Natural killer cell treated with Interleukin-12 subunit alpha and Interleukin-12 subunit beta and Interleukin-15 and Interleukin-18, amount 100 ng/mL, for 72 hours (primary cell): ENCODE results near the gene RPIA. TPM values are rescaled to one million over a fixed set of nuclear protein-coding genes. Genes with fewer than 3 reads are reported as not detected.

Experiments
- ATAC-seq, 2 donors: fragments of 150-1000 bp; cut with Tn5 transposase in 1 of 2; sonication (Bioruptor Pico), chemical (Tn5 transposase) in 1 of 2; 2 replicates each; pipeline ENCODE4 v1.10.0; 2021
- DNase-seq: peaks from one replicate; pipeline ENCODE4 v3.0.0; 2022; ENCODE audit warnings: low spot score
- H3K27ac Mint-ChIP-seq, 2 donors: 1 replicate in 1 of 2; 2 replicates in 1 of 2; pipeline ENCODE4 v1.8.0; 2022; ENCODE audit warnings: mixed read lengths in 2 of 2, mild to moderate bottlenecking in 1 of 2, moderate library complexity in 1 of 2
- H3K27me3 Mint-ChIP-seq, 2 donors: 1 replicate in 1 of 2; 2 replicates in 1 of 2; pipeline ENCODE4 v1.8.0; 2022; ENCODE audit warnings: mixed read lengths in 2 of 2
- H3K36me3 Mint-ChIP-seq: one replicate; pipeline ENCODE4 v1.8.0; 2022; ENCODE audit warnings: mixed read lengths
- H3K4me1 Mint-ChIP-seq, 2 donors: 1 replicate in 1 of 2; 2 replicates in 1 of 2; pipeline ENCODE4 v1.8.0; 2022; ENCODE audit warnings: low read depth in 2 of 2, mixed read lengths in 2 of 2, mild to moderate bottlenecking in 1 of 2
- H3K4me3 Mint-ChIP-seq: one replicate; pipeline ENCODE4 v1.8.0; 2022; ENCODE audit warnings: mixed read lengths
- H3K9me3 Mint-ChIP-seq: 2 replicates; pipeline ENCODE4 v1.8.0; 2022; ENCODE audit warnings: mixed read lengths
- total RNA-seq, 2 donors: library from RNA; stranded (reverse); gene quantifications; one replicate each; pipeline ENCODE4 v1.2.3, GENCODE V29; 2022

Gene RPIA
- total RNA-seq, 2 donors from 2014 or later, result 44.6 to 53.5 TPM

DNA sequence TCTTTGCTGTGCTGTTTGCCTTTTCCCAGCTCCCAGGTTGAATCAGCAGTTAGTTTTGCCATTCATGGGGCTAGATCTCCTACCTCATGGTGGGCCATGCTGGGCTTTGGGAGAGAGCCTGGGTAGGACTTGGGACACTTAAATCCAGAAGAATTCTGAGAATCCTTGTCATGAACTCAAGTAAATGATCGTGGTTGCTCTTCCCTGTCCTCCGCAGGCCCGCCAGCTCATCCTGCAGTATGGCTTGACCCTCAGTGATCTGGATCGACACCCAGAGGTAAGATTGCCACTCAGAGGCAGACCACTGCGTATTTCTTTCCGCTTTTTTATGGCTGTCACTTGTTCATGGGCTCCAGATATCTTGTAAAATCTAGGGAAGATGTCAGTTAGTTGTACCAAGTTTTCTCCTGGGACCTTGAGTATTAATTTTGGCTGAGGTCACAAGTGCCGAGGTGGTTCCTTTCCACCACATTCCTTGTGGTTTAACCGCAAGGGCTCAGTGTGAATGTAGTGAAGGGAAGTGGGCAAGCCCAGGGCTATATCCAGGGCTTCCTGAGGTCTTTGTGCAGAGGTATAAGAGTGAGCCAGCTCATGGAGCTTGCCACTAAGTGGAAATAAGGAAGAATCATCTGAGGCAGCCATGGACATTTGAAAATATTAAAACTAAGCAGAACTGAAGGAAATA is 37.7 kb downstream of the RPIA start:
- H3K36me3 Mint-ChIP-seq, result peaks cover 4% of the 10 kb centered on the region
- no peaks in the 10 kb centered on the region for H3K27me3 Mint-ChIP-seq
- no peak for DNase-seq
- H3K4me3 Mint-ChIP-seq, result no peak overlapping the region
- no peak for ATAC-seq
- peaks cover 15 to 29% of the 10 kb centered on the region in 2 donors for H3K4me1 Mint-ChIP-seq
- H3K27ac Mint-ChIP-seq, result no peak overlapping the region
- no peaks in the 10 kb centered on the region for H3K9me3 Mint-ChIP-seq

DNA sequence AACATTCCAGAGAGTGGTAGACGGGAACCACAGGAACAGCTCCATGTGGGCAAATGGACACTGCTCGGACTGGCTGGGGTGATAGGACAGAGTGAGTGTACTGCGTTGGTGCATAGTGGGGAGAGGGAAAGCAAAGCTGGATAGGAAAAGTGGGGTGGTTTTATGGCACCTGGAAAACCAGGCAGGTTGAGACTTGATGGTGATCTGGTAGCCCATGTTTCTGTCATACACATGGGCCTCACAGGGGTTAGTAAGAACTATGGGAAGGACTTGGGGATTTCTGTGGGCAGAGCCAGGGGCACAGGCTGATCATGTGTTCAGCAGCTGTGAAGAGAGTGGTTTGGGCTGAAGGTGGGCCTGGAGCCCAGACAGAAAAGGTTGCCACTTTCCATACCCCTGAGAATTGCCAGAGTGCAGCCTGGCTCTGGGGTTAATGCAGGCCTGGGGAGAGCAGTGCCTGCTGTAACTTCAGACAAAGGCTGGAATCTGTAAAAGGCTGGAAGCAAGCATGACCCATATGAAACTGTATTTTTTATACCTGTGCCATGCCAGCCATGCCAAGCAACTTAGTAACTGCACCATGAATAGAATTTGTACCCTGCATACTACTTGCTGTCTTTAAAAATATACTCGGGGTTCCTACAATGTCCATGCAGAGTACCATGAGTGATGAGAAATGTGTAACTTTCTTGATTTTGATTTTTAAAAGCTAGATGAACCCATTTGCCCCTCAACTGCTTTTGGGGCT is 41.9 kb downstream of the RPIA start:
- Mint-ChIP-seq H3K4me1 (peaks cover 15 to 17% of the 10 kb centered on the region in 2 donors), H3K9me3 (no peaks in the 10 kb centered on the region), H3K4me3 (no peak overlapping the region), H3K27ac (peak overlapping the region in 1 of 2 donors; percentile 33), H3K36me3 (peaks cover 8% of the 10 kb centered on the region), H3K27me3 (no peaks in the 10 kb centered on the region)
- ATAC-seq, result no peak
- DNase-seq, result no peak

DNA sequence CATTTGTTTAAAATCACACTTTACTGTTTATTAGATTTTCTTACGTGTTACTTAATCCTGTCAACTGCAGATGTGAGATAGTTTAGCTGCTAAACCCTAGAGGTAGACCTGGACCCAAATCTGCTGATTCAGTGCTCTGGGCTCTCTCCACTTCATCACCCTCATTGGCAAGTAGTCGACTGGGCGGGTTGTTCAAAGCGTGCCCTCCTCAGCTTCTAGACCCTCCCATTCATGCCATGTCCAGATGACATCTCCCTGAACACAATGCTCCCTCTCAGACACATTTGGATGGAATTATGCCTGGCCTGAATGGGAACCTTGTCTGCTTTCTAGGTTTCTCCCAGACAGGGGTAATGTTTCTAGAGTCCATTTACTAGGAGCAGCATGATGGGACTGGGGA is 43.7 kb downstream of the RPIA start:
- Mint-ChIP-seq H3K4me1 (peaks cover 5 to 6% of the 10 kb centered on the region in 2 donors), H3K27me3 (no peaks in the 10 kb centered on the region), H3K36me3 (peaks cover 8% of the 10 kb centered on the region), H3K27ac (peak overlapping the region in 1 of 2 donors; percentile 31), H3K4me3 (no peak overlapping the region), H3K9me3 (no peaks in the 10 kb centered on the region)
- ATAC-seq, result no peak
- DNase-seq, result no peak

DNA sequence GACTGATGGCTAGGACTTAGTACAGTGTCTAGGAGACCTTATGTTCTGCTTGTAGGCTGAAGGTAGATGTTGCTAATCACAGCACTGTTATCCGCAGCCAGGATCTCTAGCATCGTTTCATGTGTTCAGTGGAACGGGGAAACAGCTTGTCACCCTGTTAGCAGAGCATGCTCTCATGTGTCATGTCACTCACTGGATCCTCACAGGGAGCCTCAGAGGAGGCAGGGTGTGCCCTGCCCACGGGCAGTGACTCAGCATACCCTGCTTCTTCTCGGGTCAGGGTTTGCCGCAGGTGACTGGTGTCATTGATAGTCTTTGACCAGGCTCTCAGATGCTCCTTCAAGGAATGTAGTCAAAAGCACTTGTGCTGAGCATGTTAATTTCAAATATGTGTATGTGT is 44.4 kb downstream of the RPIA start:
- H3K36me3 Mint-ChIP-seq, result peaks cover 8% of the 10 kb centered on the region

DNA sequence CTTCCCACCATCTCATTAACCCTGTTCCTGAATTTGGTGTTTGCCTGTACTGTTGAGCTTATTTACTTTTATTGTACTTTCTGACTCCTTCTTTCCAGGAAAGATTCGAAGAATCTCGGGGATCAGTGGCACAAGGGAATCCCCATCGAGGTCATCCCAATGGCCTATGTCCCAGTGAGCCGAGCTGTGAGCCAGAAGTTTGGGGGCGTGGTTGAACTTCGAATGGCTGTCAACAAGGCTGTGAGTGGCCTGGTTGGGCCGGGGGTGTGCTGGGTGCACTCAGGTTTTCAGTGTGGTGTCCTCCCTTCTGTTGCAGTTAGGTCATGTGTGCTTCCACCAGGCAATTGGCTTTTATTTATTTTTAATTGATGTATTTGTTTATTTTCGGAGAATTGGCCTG is 45.0 kb downstream of the RPIA start:
- DNase-seq (no peak), ATAC-seq (no peak)
- H3K4me3 Mint-ChIP-seq, result no peak overlapping the region
- no peaks in the 10 kb centered on the region for H3K9me3 Mint-ChIP-seq
- H3K36me3 Mint-ChIP-seq, result peaks cover 12% of the 10 kb centered on the region
- peaks cover 5 to 6% of the 10 kb centered on the region in 2 donors for H3K4me1 Mint-ChIP-seq
- no peaks in the 10 kb centered on the region for H3K27me3 Mint-ChIP-seq
- peak overlapping the region in 1 of 2 donors; percentile 60 for H3K27ac Mint-ChIP-seq

More for the DNA sequence above, 44.4 kb downstream of the RPIA start:
- H3K27me3 Mint-ChIP-seq, result no peaks in the 10 kb centered on the region
- H3K27ac Mint-ChIP-seq, result peak overlapping the region in 1 of 2 donors; percentile 60
- no peaks in the 10 kb centered on the region for H3K9me3 Mint-ChIP-seq
- DNase-seq (no peak), ATAC-seq (no peak)
- no peak overlapping the region for H3K4me3 Mint-ChIP-seq
- H3K4me1 Mint-ChIP-seq, result peaks cover 5 to 6% of the 10 kb centered on the region in 2 donors

DNA sequence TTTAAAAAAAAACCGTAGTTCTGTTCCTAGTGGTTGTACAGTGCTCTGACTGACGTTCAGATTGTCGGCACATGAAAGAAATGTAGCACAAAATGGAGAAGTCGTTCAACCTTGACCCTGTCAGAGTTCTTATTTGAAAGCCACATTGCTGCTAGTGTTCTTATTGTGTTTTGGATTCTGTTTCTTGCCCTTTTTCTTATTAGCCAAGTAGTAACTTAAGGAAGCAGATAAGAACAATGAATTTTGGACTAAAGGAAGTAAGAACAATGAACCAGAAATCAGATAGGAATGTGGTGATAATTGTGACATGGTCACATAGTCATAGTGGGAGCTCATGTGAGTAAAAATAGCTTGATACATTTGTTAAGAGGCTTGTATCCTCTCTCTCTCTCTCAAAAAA is 45.9 kb downstream of the RPIA start:
- H3K27ac Mint-ChIP-seq, result no peak overlapping the region
- H3K4me3 Mint-ChIP-seq, result no peak overlapping the region
- H3K36me3 Mint-ChIP-seq, result peaks cover 20% of the 10 kb centered on the region
- no peaks in the 10 kb centered on the region for H3K9me3 Mint-ChIP-seq
- H3K27me3 Mint-ChIP-seq, result no peaks in the 10 kb centered on the region
- ATAC-seq, result no peak
- peaks cover 8 to 11% of the 10 kb centered on the region in 2 donors for H3K4me1 Mint-ChIP-seq
- no peak for DNase-seq

DNA sequence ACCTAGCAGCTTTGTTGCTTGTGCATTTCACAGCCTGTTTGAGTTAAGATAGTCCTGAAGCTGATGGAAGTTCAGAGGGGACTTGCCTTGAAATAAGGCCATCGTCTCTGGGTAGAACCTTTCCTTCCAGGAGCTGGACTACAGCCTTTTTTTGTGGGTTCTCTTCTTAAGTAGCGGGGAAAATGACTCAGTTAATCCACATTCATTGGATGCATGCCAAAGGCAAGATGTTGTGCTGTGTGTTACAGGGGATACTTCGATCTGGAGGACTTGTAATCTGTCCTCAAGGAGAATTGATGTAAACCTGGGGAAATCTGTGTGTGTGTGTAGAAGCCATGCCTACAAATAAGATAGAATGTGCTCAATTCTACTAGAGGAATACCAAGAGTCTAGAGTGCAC is 46.8 kb downstream of the RPIA start:
- no peak for DNase-seq
- Mint-ChIP-seq H3K36me3 (peaks cover 24% of the 10 kb centered on the region), H3K27me3 (no peaks in the 10 kb centered on the region), H3K4me3 (no peak overlapping the region), H3K4me1 (peaks cover 3 to 7% of the 10 kb centered on the region in 2 donors), H3K9me3 (no peaks in the 10 kb centered on the region), H3K27ac (no peak overlapping the region)
- ATAC-seq, result no peak

DNA sequence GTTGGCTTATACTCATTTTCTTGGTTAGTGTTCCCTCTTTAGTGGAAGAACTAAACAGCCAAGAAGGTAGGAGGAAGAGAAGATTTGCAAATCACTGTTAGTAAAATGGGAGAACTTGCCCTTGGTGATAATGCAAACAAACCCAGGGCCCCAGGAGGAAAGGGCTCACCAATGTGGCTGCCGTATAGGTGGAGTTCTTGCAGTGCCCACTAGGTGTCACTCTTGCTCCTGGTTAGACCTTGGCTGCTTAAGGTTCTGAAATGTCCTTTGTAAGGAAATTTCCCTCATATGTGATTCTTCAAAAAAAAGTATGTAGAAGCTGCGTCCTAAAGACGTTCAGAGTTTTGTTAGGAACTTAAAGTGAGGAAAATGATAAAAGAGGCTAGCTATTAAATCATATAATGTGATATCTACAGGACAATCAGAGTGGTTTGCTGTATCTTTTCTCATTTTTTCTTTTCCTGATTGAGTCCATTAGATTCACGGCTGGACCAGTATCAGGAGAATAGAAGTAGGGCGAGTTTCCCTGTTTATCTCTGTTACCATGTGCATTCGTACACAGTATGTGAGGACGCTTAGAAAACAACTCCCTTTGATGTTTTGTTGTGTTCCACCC is 48.6 kb downstream of the RPIA start:
- no peak overlapping the region for H3K27ac Mint-ChIP-seq
- H3K4me1 Mint-ChIP-seq, result peaks cover 10 to 20% of the 10 kb centered on the region in 2 donors
- H3K4me3 Mint-ChIP-seq, result no peak overlapping the region
- H3K27me3 Mint-ChIP-seq, result no peaks in the 10 kb centered on the region
- DNase-seq (peak; percentile 75), ATAC-seq (peak in 1 of 2 donors; percentile 78)
- no peaks in the 10 kb centered on the region for H3K9me3 Mint-ChIP-seq
- H3K36me3 Mint-ChIP-seq, result peaks cover 41% of the 10 kb centered on the region

DNA sequence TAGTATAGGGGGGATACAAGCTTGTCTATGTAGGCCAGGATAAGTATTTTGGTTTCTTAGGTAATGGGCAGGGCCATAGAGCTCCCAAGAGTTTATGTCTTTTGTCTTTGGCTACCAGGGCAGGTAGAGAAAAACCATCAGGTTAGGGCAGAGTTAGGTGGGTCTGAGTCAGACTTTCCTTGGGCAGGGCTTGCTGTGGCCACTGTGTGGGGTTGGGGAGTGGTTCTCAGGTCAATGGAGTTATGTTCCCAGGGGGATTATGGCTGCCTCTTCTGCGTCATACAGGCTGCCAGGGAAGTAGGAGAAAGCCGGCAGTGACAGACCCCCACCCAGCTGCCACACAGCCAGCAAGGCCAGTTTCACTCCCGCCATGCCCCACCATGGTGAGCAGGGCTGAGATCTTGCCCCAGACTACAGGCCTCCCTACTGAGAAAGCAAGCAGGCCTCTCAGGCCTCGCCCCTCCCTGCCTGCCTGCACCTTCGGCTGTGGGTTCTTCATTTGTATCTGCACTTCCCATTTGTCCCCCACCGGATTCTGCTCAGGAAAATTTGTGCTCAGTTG is 55.5 kb downstream of the RPIA start:
- Mint-ChIP-seq H3K27ac (peak overlapping the region in 1 of 2 donors; percentile 32), H3K36me3 (peaks cover 65% of the 10 kb centered on the region), H3K9me3 (peaks cover 10% of the 10 kb centered on the region), H3K27me3 (no peaks in the 10 kb centered on the region), H3K4me1 (peaks cover 10 to 26% of the 10 kb centered on the region in 2 donors), H3K4me3 (no peak overlapping the region)
- ATAC-seq, result no peak
- DNase-seq, result no peak

DNA sequence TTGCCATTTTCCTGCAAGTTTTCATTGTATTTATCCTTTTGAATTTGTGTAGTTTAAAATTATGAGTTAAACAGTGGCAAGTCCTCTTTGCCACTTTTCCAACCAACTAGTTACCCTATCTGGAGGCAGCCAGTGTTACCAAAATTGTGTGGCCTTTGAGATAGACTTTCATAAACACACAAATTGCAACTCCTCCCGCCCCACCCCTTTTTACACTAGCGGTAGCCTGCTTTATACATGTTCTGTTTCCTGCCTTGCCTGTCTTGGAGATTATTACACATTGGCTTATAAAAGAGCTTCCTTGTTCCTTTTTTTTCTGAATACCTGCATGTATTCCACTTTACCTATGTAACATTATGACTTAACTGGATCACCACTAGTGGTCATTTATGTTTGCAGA is 56.5 kb downstream of the RPIA start:
- no peaks in the 10 kb centered on the region for H3K27me3 Mint-ChIP-seq
- peaks cover 9 to 20% of the 10 kb centered on the region in 2 donors for H3K4me1 Mint-ChIP-seq
- H3K27ac Mint-ChIP-seq, result no peak overlapping the region
- H3K9me3 Mint-ChIP-seq, result peaks cover 10% of the 10 kb centered on the region
- peaks cover 58% of the 10 kb centered on the region for H3K36me3 Mint-ChIP-seq
- ATAC-seq (no peak), DNase-seq (no peak)
- H3K4me3 Mint-ChIP-seq, result no peak overlapping the region

DNA sequence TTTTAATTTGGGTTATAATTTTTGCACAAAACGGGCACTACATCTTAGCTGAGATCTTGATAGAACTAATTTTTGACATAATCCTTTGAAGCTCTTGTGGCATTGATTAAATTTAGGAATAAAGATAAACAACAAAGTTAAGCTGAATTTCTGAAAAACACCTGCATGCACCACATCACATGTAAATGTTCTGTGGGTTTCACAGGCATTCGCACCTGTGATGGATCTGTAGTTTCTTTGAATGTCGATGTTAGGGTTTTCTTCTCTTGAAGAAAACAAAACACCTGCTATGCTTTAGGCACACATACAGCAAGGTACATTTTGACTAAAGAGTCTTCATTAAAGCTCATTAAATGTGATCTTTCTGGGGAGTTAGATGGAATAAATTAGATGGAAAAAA is 60.3 kb downstream of the RPIA start:
- Mint-ChIP-seq H3K9me3 (no peaks in the 10 kb centered on the region), H3K27ac (peak overlapping the region in 1 of 2 donors; percentile 15), H3K4me1 (peaks cover 7 to 11% of the 10 kb centered on the region in 2 donors), H3K36me3 (peaks cover 22% of the 10 kb centered on the region), H3K27me3 (no peaks in the 10 kb centered on the region), H3K4me3 (no peak overlapping the region)
- ATAC-seq, result no peak
- no peak for DNase-seq

DNA sequence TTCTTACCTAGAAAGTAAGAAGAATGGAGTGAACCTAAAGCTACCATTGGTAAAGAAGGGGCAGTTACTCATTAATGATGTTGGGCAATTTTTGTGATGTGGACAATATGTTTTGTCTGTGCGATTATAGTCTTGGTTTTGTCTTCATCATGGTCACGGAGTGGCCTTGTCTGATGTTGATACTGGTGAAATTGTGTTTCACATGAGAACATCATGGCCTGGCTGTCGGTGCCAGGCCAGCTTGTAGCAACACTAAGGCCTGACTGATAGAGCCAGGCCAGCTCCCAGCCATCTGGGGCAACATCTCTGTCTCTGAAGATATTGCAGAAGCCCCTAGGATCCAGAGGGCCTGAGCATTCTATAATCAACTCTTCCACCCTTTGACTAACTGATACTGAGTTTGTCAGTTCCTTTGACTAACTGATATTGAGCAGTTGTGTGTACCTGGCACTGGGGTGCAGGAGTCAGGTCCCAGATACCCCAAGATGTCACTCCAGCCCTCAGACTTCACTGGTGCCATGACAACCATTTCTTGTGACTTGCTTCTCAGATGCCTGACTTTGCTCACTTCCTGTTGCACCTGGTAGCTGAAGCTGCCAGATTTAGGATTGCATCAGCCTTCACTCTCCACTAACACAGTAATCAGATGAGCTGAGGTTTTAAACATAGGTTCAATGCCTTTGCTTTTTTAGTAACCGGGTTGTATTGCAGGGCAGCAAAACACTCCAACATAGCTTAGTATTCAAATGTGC is 62.5 kb downstream of the RPIA start:
- peaks cover 20% of the 10 kb centered on the region for H3K36me3 Mint-ChIP-seq
- peaks cover 0 to 8% of the 10 kb centered on the region in 2 donors for H3K4me1 Mint-ChIP-seq
- H3K27me3 Mint-ChIP-seq, result no peaks in the 10 kb centered on the region
- ATAC-seq, result peak in 1 of 2 donors; percentile 41
- peak overlapping the region; percentile 10 to 79 for H3K27ac Mint-ChIP-seq
- H3K4me3 Mint-ChIP-seq, result no peak overlapping the region
- DNase-seq, result no peak
- H3K9me3 Mint-ChIP-seq, result peaks cover 9% of the 10 kb centered on the region

DNA sequence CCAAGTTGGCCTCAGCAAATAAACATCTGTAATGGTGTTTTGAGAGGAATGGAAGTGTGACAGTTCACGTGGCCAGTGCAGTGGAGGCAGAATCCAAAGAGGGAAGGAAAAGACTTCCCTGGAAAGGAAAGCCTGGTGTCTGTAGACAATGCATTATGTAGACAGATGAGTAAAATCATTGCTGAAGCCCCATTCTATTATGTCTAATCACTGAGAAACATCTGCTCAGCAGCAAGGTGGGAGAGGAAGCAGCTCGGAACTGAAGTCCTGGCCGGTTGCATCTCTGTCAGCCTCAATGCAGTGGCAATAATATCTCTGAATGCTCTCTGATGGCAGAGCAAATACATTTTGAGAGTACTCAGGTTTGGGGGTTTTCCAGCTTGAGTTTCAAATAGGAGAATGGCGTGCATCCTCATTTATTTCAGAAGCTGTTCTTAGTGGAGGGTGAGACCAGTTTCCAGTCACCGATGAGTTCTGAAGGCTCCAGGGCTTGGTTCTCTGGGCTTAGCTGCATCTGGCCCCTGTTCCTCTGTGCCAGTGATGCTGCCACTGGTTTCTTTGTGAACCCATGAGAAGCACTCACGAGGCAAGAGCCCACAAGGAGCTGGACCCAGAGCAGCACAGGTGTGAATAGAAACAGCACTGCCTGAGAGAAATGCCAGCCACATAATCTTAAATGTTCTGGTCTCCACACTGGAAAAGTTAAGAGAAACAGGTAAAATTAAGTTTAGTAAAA is 63.3 kb downstream of the RPIA start:
- Mint-ChIP-seq H3K4me3 (no peak overlapping the region), H3K9me3 (peaks cover 9% of the 10 kb centered on the region), H3K36me3 (peaks cover 20% of the 10 kb centered on the region), H3K4me1 (peaks cover 0 to 8% of the 10 kb centered on the region in 2 donors), H3K27me3 (no peaks in the 10 kb centered on the region), H3K27ac (peak overlapping the region; percentile 10 to 79)
- ATAC-seq (no peak), DNase-seq (no peak)
